GM12892 (cell line): Measurements from ENCODE around the gene CRTAC1.

Experiments
- DNase-seq: peaks from one replicate; pipeline ENCODE4 v3.0.0; 2011; ENCODE audit not compliant: insufficient read length
- FAIRE-seq: peaks from 2 replicates; lab custom pipeline; 2011; peaks lifted over from hg19 to GRCh38; lab: Jason Lieb, UNC
- POLR2A ChIP-seq: IDR thresholded peaks from 2 replicates; pipeline ENCODE4 v1.6.1; 2011; ENCODE audit warnings: low read depth, low read length, control low read depth
- POLR2AphosphoS5 ChIP-seq: IDR thresholded peaks from 2 replicates; pipeline ENCODE4 v1.6.1; 2011; ENCODE audit warnings: low read depth, low read length, control low read depth
- TAF1 ChIP-seq: IDR thresholded peaks from 2 replicates; pipeline ENCODE4 v1.6.1; 2011; ENCODE audit warnings: low read depth, mild to moderate bottlenecking, control low read depth, low read length, borderline replicate concordance

The CRTAC1 gene

GRCh38 chr10:97925308-97925938 is 105.0 kb downstream of the CRTAC1 start:
- DNase-seq (no peak), FAIRE-seq (no peak)
- TF ChIP-seq TAF1 (no peak), POLR2A (no peak), POLR2AphosphoS5 (no peak)

GRCh38 chr10:97924678-97925077 is 105.7 kb downstream of the CRTAC1 start:
- FAIRE-seq (no peak), DNase-seq (no peak)
- TF ChIP-seq TAF1 (no peak), POLR2A (no peak), POLR2AphosphoS5 (no peak)

- TF ChIP-seq POLR2AphosphoS5 (no peak), TAF1 (no peak), POLR2A (no peak)
- FAIRE-seq (no peak), DNase-seq (no peak)
These were observed 106.9 kb downstream of the CRTAC1 start for GRCh38 chr10:97923476-97923875.

- DNase-seq (no peak), FAIRE-seq (no peak)
- TF ChIP-seq TAF1 (no peak), POLR2AphosphoS5 (no peak), POLR2A (no peak)
These were observed 107.4 kb downstream of the CRTAC1 start for GRCh38 chr10:97923057-97923456.

- FAIRE-seq (no peak), DNase-seq (no peak)
- TF ChIP-seq TAF1 (no peak), POLR2AphosphoS5 (no peak), POLR2A (no peak)
These were observed 108.2 kb downstream of the CRTAC1 start for GRCh38 chr10:97922022-97922758.

GRCh38 chr10:97921581-97922021 is 108.8 kb downstream of the CRTAC1 start:
- DNase-seq (no peak), FAIRE-seq (no peak)
- TF ChIP-seq POLR2AphosphoS5 (no peak), POLR2A (no peak), TAF1 (no peak)

GRCh38 chr10:97920865-97921264 is 109.6 kb downstream of the CRTAC1 start:
- TF ChIP-seq POLR2AphosphoS5 (no peak), POLR2A (no peak), TAF1 (no peak)
- no peak for FAIRE-seq

GRCh38 chr10:97919012-97919411 is 111.4 kb downstream of the CRTAC1 start:
- TF ChIP-seq POLR2AphosphoS5 (no peak), TAF1 (no peak), POLR2A (no peak)
- FAIRE-seq (no peak), DNase-seq (no peak)

More at GRCh38 chr10:97920865-97921264, 109.6 kb downstream of the CRTAC1 start:
- DNase-seq, result no peak

- no peak for DNase-seq
- TF ChIP-seq POLR2A, result no peak
- TF ChIP-seq TAF1, result no peak
- TF ChIP-seq POLR2AphosphoS5, result no peak
- FAIRE-seq, result no peak
These were observed 113.8 kb downstream of the CRTAC1 start for GRCh38 chr10:97916586-97916985.

GRCh38 chr10:97915346-97916131 is 114.9 kb downstream of the CRTAC1 start:
- DNase-seq (no peak), FAIRE-seq (no peak)
- TF ChIP-seq POLR2AphosphoS5 (no peak), POLR2A (no peak), TAF1 (no peak)

GRCh38 chr10:97914837-97915211 is 115.6 kb downstream of the CRTAC1 start:
- DNase-seq (peak; percentile 86), FAIRE-seq (peak; percentile 84)
- no peak for TF ChIP-seq POLR2AphosphoS5
- TF ChIP-seq POLR2A, result no peak
- no peak for TF ChIP-seq TAF1
